IPS-NIHi7 (cell line): Measurements from ENCODE around the gene KCNJ18.
"Not testable (repeated sequence)": the region's sequence is repeated elsewhere in the genome, so short reads cannot be mapped to it uniquely, and the experiment has no call there.

Experiments used
- DNase-seq: peaks from one replicate; pipeline ENCODE4 v3.0.0; 2012; ENCODE audit warnings: mixed read lengths; ENCODE audit errors: extremely low spot score

The KCNJ18 gene

GRCh38 chr17:21724216-21725006, 32.1 kb downstream of the KCNJ18 start:
- DNase-seq, result not testable (repeated sequence)

- not testable (repeated sequence) for DNase-seq
These were observed 38.8 kb downstream of the KCNJ18 start for GRCh38 chr17:21731076-21731475.

- DNase-seq, result not testable (repeated sequence)
These were observed 41.6 kb downstream of the KCNJ18 start for GRCh38 chr17:21733931-21734330.

GRCh38 chr17:21735814-21736213, 43.5 kb downstream of the KCNJ18 start:
- not testable (repeated sequence) for DNase-seq

- DNase-seq, result not testable (repeated sequence)
These were observed 44.8 kb downstream of the KCNJ18 start for GRCh38 chr17:21737015-21737580.

GRCh38 chr17:21738241-21738640, 45.9 kb downstream of the KCNJ18 start:
- DNase-seq, result not testable (repeated sequence)

GRCh38 chr17:21738877-21739474, 46.7 kb downstream of the KCNJ18 start:
- not testable (repeated sequence) for DNase-seq

GRCh38 chr17:21739485-21739884, 47.2 kb downstream of the KCNJ18 start:
- not testable (repeated sequence) for DNase-seq

GRCh38 chr17:21740836-21741235, 48.5 kb downstream of the KCNJ18 start:
- DNase-seq, result not testable (repeated sequence)

- DNase-seq, result not testable (repeated sequence)
These were observed 49.2 kb downstream of the KCNJ18 start for GRCh38 chr17:21741520-21741919.

- no peak for DNase-seq
These were observed 50.0 kb downstream of the KCNJ18 start for GRCh38 chr17:21742326-21742725.

GRCh38 chr17:21744151-21744550, 51.8 kb downstream of the KCNJ18 start:
- not testable (repeated sequence) for DNase-seq

- not testable (repeated sequence) for DNase-seq
These were observed 52.3 kb downstream of the KCNJ18 start for GRCh38 chr17:21744621-21745020.

GRCh38 chr17:21745385-21746054, 53.2 kb downstream of the KCNJ18 start:
- DNase-seq, result not testable (repeated sequence)

- not testable (repeated sequence) for DNase-seq
These were observed 54.1 kb downstream of the KCNJ18 start for GRCh38 chr17:21746415-21746814.

- not testable (repeated sequence) for DNase-seq
These were observed 55.0 kb downstream of the KCNJ18 start for GRCh38 chr17:21747195-21747915.

GRCh38 chr17:21748686-21749085, 56.4 kb downstream of the KCNJ18 start:
- DNase-seq, result not testable (repeated sequence)

GRCh38 chr17:21749696-21750531, 57.6 kb downstream of the KCNJ18 start:
- DNase-seq, result not testable (repeated sequence)

GRCh38 chr17:21751111-21751510, 58.8 kb downstream of the KCNJ18 start:
- DNase-seq, result not testable (repeated sequence)
